SH-SY5Y (cell line): ENCODE data around the gene PTTG1IP.

Experiments
- GATA2 ChIP-seq: IDR thresholded peaks from 2 replicates; pipeline ENCODE4 v1.6.1; 2011; ENCODE audit warnings: mild to moderate bottlenecking, low read depth, low read length
- GATA3 ChIP-seq: IDR thresholded peaks from 2 replicates; pipeline ENCODE4 v1.6.1; 2011; ENCODE audit warnings: low read depth, mild to moderate bottlenecking, low read length, moderate library complexity

- no peak for TF ChIP-seq GATA2
- no peak for TF ChIP-seq GATA3
These were observed 69.8 kb downstream of the PTTG1IP start for GRCh38 chr21:44803651-44804050.
